Measurements from ENCODE around the gene BID.

Gene BID

DNA sequence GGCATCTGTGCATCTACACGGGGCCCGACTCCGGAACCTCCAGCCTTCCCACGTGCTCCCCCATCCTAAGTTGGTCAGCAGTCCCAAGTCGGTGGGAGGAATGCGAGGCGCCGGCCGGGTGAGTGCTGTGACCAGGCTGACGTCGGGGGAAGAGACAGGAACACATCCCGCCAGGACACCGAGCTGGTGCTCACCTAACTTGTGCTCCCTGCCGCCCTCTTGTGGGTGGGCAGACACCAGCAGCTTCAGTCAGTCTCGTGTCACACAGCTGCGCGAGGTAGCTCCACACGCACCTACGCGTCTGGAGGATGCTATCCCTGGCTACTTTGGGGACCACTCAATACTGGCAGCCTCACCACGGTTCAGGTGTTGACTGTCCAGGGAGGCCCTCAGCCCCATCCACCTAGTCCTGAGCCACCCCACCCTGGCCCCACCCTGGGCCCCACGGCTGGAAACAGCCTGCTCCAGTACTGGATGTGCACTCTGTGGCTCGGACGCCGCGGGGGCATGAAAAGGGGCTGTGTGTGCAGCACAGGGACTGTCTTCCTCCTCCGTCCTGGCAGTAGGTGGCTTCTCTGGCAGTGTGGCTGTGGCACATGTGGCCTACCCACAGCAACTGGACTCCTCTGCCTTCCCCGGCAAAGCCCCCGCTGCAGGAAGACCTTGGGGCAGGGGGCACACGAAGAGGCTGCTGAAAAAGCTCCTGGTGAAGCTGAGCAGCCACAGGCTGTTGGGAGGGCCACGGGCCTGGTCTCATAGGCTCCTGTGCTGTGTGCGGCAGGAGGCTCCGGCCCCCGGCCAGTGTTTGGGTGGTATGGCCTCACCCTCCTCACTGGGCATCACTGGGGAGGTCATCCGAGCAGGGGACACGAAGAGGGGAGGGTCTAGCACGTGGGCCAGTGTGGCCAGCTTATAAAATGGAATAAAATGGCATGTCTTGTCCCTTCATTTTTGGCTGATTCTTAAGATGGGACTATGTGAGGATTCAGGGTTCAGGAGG is 11.2 kb upstream of the BID start:
- peak; percentile 32 for ATAC-seq
- TF ChIP-seq ZNF8 (CRISPR knock-in tag; IDR thresholded peaks at IDR 0.05) (no peak), ZNF70 (CRISPR knock-in tag; IDR thresholded peaks at IDR 0.05) (no peak), BACH2 (CRISPR knock-in tag; IDR thresholded peaks at IDR 0.05; ENCODE audit: borderline replicate concordance) (no peak), GLIS3 (CRISPR knock-in tag; IDR thresholded peaks at IDR 0.05) (no peak), OSR1 (CRISPR knock-in tag; IDR thresholded peaks at IDR 0.05) (no peak), RARB (CRISPR knock-in tag; IDR thresholded peaks at IDR 0.05) (no peak), ZFP30 (CRISPR knock-in tag; IDR thresholded peaks at IDR 0.05) (no peak), PPARA (CRISPR knock-in tag; IDR thresholded peaks at IDR 0.05; ENCODE audit: borderline replicate concordance) (no peak), SNAI2 (CRISPR knock-in tag; IDR thresholded peaks at IDR 0.05) (no peak), ZFP3 (CRISPR knock-in tag; IDR thresholded peaks at IDR 0.05) (no peak), CSDC2 (CRISPR knock-in tag; IDR thresholded peaks at IDR 0.05) (no peak), TOX (CRISPR knock-in tag; IDR thresholded peaks at IDR 0.05; ENCODE audit: borderline replicate concordance) (no peak)
- TF ChIP-seq, protein P1, sequence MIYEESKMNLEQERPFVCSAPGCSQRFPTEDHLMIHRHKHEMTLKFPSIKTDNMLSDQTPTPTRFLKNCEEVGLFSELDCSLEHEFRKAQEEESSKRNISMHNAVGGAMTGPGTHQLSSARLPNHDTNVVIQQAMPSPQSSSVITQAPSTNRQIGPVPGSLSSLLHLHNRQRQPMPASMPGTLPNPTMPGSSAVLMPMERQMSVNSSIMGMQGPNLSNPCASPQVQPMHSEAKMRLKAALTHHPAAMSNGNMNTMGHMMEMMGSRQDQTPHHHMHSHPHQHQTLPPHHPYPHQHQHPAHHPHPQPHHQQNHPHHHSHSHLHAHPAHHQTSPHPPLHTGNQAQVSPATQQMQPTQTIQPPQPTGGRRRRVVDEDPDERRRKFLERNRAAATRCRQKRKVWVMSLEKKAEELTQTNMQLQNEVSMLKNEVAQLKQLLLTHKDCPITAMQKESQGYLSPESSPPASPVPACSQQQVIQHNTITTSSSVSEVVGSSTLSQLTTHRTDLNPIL (CRISPR knock-in tag; IDR thresholded peaks at IDR 0.05; ENCODE audit: low read depth), result no peak
- TF ChIP-seq, protein P2, sequence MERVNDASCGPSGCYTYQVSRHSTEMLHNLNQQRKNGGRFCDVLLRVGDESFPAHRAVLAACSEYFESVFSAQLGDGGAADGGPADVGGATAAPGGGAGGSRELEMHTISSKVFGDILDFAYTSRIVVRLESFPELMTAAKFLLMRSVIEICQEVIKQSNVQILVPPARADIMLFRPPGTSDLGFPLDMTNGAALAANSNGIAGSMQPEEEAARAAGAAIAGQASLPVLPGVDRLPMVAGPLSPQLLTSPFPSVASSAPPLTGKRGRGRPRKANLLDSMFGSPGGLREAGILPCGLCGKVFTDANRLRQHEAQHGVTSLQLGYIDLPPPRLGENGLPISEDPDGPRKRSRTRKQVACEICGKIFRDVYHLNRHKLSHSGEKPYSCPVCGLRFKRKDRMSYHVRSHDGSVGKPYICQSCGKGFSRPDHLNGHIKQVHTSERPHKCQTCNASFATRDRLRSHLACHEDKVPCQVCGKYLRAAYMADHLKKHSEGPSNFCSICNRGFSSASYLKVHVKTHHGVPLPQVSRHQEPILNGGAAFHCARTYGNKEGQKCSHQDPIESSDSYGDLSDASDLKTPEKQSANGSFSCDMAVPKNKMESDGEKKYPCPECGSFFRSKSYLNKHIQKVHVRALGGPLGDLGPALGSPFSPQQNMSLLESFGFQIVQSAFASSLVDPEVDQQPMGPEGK (CRISPR knock-in tag; IDR thresholded peaks at IDR 0.05; ENCODE audit: borderline replicate concordance), result no peak
- TF ChIP-seq, protein P3, sequence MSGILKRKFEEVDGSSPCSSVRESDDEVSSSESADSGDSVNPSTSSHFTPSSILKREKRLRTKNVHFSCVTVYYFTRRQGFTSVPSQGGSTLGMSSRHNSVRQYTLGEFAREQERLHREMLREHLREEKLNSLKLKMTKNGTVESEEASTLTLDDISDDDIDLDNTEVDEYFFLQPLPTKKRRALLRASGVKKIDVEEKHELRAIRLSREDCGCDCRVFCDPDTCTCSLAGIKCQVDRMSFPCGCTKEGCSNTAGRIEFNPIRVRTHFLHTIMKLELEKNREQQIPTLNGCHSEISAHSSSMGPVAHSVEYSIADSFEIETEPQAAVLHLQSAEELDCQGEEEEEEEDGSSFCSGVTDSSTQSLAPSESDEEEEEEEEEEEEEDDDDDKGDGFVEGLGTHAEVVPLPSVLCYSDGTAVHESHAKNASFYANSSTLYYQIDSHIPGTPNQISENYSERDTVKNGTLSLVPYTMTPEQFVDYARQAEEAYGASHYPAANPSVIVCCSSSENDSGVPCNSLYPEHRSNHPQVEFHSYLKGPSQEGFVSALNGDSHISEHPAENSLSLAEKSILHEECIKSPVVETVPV (CRISPR knock-in tag; IDR thresholded peaks at IDR 0.05), result no peak

GRCh38 chr22:17784776-17785175 is 10.5 kb upstream of the BID start:
- no peak for TF ChIP-seq ARNTL (CRISPR knock-in tag; IDR thresholded peaks at IDR 0.05; ENCODE audit: borderline replicate concordance, low read depth)
- no peak for ATAC-seq

DNA sequence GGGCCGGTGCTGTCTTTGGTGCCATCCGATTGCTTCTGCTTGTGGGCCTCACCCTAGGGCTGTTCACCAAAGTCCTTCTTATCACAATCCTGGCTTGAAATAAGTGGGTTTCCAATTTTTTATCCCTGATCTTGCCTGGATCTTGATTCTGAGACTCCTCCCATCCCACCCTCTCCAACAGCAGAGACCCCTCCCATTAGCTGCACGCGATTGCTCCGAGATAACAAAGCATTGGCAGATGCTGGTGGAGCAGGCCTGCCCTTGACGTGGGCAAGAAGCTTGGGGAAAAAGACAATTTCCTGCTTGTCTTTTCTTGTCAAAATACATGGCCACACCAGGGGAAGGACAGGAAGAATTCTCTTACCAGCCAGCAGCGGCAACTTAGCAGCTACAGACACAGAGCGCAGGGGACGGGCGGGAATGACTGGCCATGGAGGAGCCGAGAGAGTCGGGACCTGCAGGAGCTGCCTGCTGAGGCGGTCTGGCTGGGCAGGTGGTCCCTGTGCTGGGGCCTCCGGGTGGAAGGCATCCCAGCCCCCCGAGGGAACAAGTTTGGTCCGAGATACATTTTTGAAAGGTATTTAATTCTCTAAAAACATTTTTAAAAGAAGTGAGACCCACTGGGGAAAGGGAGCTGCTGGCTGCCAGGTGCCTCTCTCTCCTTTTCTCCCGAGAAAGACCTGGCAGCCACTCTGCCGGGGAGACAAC is 9.7 kb upstream of the BID start:
- TF ChIP-seq OSR1 (CRISPR knock-in tag; IDR thresholded peaks at IDR 0.05) (no peak), CSDC2 (CRISPR knock-in tag; IDR thresholded peaks at IDR 0.05) (no peak), ZNF70 (CRISPR knock-in tag; IDR thresholded peaks at IDR 0.05) (no peak), ISL1 (CRISPR knock-in tag; IDR thresholded peaks at IDR 0.05) (no peak)
- TF ChIP-seq, protein P1 (CRISPR knock-in tag; IDR thresholded peaks at IDR 0.05; ENCODE audit: low read depth), result no peak
- no peak for ATAC-seq

DNA sequence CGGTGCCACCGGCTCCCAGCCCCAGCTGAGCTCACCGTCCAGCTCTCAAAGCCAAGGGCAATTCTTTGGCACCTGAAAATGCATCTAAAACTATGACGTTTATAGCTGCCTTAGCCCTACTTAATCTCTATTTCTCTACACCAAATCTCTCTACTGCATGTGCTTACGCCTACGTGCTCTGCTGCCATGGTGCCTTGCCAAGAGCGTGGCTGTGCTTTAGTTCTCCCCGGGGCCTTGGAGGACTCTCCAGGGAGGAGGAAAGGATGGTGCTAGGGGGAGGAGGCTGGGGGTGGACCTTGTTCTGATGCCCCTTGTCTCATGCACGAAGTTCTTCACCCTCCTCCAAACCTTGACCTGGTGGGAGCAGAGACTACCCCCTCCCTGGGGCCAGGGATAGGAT is 9.0 kb upstream of the BID start:
- ATAC-seq, result no peak
- TF ChIP-seq ZC3H10 (CRISPR knock-in tag; IDR thresholded peaks at IDR 0.05), result no peak

DNA sequence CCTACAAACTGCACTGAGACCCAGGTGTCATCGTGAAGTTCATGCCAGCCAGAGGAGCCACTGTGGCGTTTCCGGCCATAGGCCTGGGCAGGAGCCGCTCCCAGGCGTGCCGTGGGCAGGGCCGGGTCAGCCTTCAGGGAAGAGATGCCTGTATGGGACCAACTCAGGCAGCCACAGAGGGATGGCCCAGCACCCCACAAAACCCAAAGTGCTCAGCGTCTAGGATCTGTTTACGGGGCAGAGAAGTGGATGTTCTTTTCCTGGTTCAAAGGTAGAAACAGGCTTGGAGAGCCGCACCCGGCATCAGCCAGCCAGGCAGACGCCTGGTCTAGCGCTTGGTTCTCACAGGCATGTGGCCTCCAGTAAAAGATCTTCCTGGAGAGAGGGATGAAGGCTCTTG is 8.4 kb upstream of the BID start:
- TF ChIP-seq GLIS3 (CRISPR knock-in tag; IDR thresholded peaks at IDR 0.05) (no peak), CSDC2 (CRISPR knock-in tag; IDR thresholded peaks at IDR 0.05) (no peak), ZNF70 (CRISPR knock-in tag; IDR thresholded peaks at IDR 0.05) (no peak), ZC3H10 (CRISPR knock-in tag; IDR thresholded peaks at IDR 0.05) (no peak), TOX (CRISPR knock-in tag; IDR thresholded peaks at IDR 0.05; ENCODE audit: borderline replicate concordance) (no peak), ESRRG (CRISPR knock-in tag; IDR thresholded peaks at IDR 0.05) (no peak), PPARA (CRISPR knock-in tag; IDR thresholded peaks at IDR 0.05; ENCODE audit: borderline replicate concordance) (no peak), OSR1 (CRISPR knock-in tag; IDR thresholded peaks at IDR 0.05) (no peak)
- no peak for ATAC-seq

Data from SK-N-SH treated with all-trans-retinoic acid at 6 μM for 48 hours (cell line).